ENCODE data around the gene KANSL2.

DNA sequence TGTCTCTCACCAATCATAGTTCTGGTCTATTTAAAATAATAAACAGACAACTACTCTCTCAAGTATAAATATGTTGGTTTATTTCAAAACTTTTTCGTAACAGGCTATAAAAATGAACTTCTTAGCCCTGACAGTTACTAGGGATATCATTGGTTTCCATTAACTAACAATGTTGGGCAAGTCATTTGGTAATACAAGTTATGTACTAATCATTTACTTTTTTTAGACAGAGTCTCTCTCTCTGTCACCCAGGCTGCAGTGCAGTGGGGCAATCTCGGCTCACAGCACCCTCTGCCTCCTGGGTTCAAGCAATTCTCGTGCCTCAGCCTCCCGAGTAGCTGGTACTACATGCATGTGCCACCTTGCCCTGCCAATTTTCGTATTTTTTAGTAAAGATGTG is 14.6 kb upstream of the KANSL2 start:
- TF ChIP-seq POLR2AphosphoS5 (IDR thresholded peaks at IDR 0.05; ENCODE audit: low read depth) (no peak), SPI1 (IDR thresholded peaks at IDR 0.05; ENCODE audit: borderline replicate concordance, low read depth) (no peak)
- TF ChIP-seq, protein P1, sequence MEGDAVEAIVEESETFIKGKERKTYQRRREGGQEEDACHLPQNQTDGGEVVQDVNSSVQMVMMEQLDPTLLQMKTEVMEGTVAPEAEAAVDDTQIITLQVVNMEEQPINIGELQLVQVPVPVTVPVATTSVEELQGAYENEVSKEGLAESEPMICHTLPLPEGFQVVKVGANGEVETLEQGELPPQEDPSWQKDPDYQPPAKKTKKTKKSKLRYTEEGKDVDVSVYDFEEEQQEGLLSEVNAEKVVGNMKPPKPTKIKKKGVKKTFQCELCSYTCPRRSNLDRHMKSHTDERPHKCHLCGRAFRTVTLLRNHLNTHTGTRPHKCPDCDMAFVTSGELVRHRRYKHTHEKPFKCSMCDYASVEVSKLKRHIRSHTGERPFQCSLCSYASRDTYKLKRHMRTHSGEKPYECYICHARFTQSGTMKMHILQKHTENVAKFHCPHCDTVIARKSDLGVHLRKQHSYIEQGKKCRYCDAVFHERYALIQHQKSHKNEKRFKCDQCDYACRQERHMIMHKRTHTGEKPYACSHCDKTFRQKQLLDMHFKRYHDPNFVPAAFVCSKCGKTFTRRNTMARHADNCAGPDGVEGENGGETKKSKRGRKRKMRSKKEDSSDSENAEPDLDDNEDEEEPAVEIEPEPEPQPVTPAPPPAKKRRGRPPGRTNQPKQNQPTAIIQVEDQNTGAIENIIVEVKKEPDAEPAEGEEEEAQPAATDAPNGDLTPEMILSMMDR (IDR thresholded peaks at IDR 0.05; ENCODE audit: insufficient read depth, low read length): no peak
- TF ChIP-seq, protein P2, sequence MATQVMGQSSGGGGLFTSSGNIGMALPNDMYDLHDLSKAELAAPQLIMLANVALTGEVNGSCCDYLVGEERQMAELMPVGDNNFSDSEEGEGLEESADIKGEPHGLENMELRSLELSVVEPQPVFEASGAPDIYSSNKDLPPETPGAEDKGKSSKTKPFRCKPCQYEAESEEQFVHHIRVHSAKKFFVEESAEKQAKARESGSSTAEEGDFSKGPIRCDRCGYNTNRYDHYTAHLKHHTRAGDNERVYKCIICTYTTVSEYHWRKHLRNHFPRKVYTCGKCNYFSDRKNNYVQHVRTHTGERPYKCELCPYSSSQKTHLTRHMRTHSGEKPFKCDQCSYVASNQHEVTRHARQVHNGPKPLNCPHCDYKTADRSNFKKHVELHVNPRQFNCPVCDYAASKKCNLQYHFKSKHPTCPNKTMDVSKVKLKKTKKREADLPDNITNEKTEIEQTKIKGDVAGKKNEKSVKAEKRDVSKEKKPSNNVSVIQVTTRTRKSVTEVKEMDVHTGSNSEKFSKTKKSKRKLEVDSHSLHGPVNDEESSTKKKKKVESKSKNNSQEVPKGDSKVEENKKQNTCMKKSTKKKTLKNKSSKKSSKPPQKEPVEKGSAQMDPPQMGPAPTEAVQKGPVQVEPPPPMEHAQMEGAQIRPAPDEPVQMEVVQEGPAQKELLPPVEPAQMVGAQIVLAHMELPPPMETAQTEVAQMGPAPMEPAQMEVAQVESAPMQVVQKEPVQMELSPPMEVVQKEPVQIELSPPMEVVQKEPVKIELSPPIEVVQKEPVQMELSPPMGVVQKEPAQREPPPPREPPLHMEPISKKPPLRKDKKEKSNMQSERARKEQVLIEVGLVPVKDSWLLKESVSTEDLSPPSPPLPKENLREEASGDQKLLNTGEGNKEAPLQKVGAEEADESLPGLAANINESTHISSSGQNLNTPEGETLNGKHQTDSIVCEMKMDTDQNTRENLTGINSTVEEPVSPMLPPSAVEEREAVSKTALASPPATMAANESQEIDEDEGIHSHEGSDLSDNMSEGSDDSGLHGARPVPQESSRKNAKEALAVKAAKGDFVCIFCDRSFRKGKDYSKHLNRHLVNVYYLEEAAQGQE (IDR thresholded peaks at IDR 0.05; ENCODE audit: insufficient replicate concordance, low read depth): no peak
